H1 (cell line): ENCODE measurements around the gene KIF5A. TPM values are rescaled to one million over a fixed set of nuclear protein-coding genes. Genes with fewer than 3 reads are reported as not detected.

Source experiments
- CTCF ChIA-PET: fragments of 300-600 bp; sonication (Branson Sonifier 250); formaldehyde crosslinking; loops from one replicate; lab custom pipeline; 2021; ENCODE audit not compliant: partially characterized antibody; lab: Charles Lee
- POLR2A ChIA-PET: fragments of 300-600 bp; sonication (Branson Sonifier 250); formaldehyde crosslinking; loops from one replicate; lab custom pipeline; 2021; ENCODE audit warnings: inconsistent platforms; ENCODE audit not compliant: partially characterized antibody; lab: Charles Lee
- DNase-seq, 2 experiments: peaks; one replicate each; pipeline versions ENCODE4 v3.0.0 to v3.0.0-alpha.2; 2010 to 2022; ENCODE audit warnings: low spot score in 2 of 2, low read depth in 1 of 2, mixed read lengths in 1 of 2
- FAIRE-seq: peaks from 2 replicates; lab custom pipeline; 2011; peaks lifted over from hg19 to GRCh38; lab: Jason Lieb, UNC
- H2AFZ ChIP-seq: 2 replicates; pipeline ENCODE4 v1.8.1; 2012; ENCODE audit warnings: low read length, inconsistent platforms
- H2AK5ac ChIP-seq: 2 replicates; pipeline ENCODE4 v1.6.1; 2013; ENCODE audit warnings: low read depth, low read length
- H2BK120ac ChIP-seq: replicated peaks from 2 replicates; pipeline ENCODE3; 2013; ENCODE audit warnings: low read depth, low read length, inconsistent platforms
- H2BK12ac ChIP-seq: 2 replicates; pipeline ENCODE4 v1.6.1; 2013; ENCODE audit warnings: low read depth, low read length
- H2BK15ac ChIP-seq: 2 replicates; pipeline ENCODE4 v1.6.1; 2013; ENCODE audit warnings: low read length
- H2BK20ac ChIP-seq: 2 replicates; pipeline ENCODE4 v1.6.1; 2013; ENCODE audit warnings: low read length
- H2BK5ac ChIP-seq: 2 replicates; pipeline ENCODE4 v1.6.1; 2013; ENCODE audit warnings: low read depth, low read length
- H3K14ac ChIP-seq: 2 replicates; pipeline ENCODE4 v1.6.1; 2013; ENCODE audit warnings: inconsistent platforms; ENCODE audit not compliant: insufficient read length
- H3K18ac ChIP-seq: 2 replicates; pipeline ENCODE4 v1.6.1; 2013; ENCODE audit warnings: low read length; ENCODE audit errors: extremely low read depth
- H3K23ac ChIP-seq: 2 replicates; pipeline ENCODE4 v1.6.1; 2013; ENCODE audit warnings: inconsistent platforms; ENCODE audit not compliant: insufficient read length
- H3K23me2 ChIP-seq: 2 replicates; pipeline ENCODE4 v1.6.1; 2013; ENCODE audit warnings: low read depth, low read length
- H3K27ac ChIP-seq: 2 replicates; pipeline ENCODE4 v1.6.1; 2011; ENCODE audit warnings: low read depth, low read length, inconsistent platforms
- H3K27me3 ChIP-seq, 4 experiments: replicated peaks in 1 of 4; 1 replicate in 1 of 4; 2 replicates in 3 of 4; pipeline versions ENCODE4 v1.6.1 to v1.8.1; 2011 to 2013; ENCODE audit warnings: low read length in 3 of 4, mild to moderate bottlenecking in 3 of 4, inconsistent platforms in 2 of 4, mixed read lengths in 2 of 4, moderate library complexity in 1 of 4; ENCODE audit not compliant: control insufficient read depth in 3 of 4, insufficient read depth in 3 of 4; ENCODE audit errors: extremely low read depth in 1 of 4
- H3K36me3 ChIP-seq, 4 experiments: 2 replicates each; pipeline versions ENCODE4 v1.6.1 to v1.8.1; 2011 to 2013; ENCODE audit warnings: mild to moderate bottlenecking in 4 of 4, low read length in 3 of 4, moderate library complexity in 2 of 4, control low read depth in 1 of 4, inconsistent platforms in 1 of 4; ENCODE audit not compliant: insufficient read depth in 4 of 4, control insufficient read depth in 2 of 4
- H3K4ac ChIP-seq: replicated peaks from 2 replicates; pipeline ENCODE3; 2013; ENCODE audit warnings: low read length, low read depth, mixed read lengths, inconsistent platforms; ENCODE audit not compliant: insufficient read length
- H3K4me1 ChIP-seq, 4 experiments: replicated peaks in 1 of 4; 1 replicate in 1 of 4; 2 replicates in 3 of 4; pipeline versions ENCODE4 v1.6.1 to v1.8.1; 2011 to 2013; ENCODE audit warnings: low read length in 3 of 4, inconsistent platforms in 2 of 4, mixed read lengths in 1 of 4; ENCODE audit not compliant: insufficient read depth in 4 of 4, control insufficient read depth in 3 of 4
- H3K4me2 ChIP-seq, 2 experiments: 2 replicates each; pipeline versions ENCODE4 v1.6.1 to v1.8.1; 2011 to 2013; ENCODE audit warnings: low read depth in 2 of 2, low read length in 2 of 2, control low read depth in 1 of 2, inconsistent platforms in 1 of 2, mild to moderate bottlenecking in 1 of 2; ENCODE audit not compliant: insufficient read depth in 1 of 2
- H3K4me3 ChIP-seq, 4 experiments: fragments of 200-600, 300-600 bp in 1 of 4; sonication (generic), shearing (Covaris generic), sonication (Bioruptor Twin) in 1 of 4; 2 replicates each; pipeline versions ENCODE4 v1.5.1 to v1.8.1; 2011 to 2016; ENCODE audit warnings: low read length in 4 of 4, low read depth in 3 of 4, control low read depth in 2 of 4, inconsistent platforms in 2 of 4, mild to moderate bottlenecking in 2 of 4, mixed read lengths in 1 of 4, moderate library complexity in 1 of 4; ENCODE audit not compliant: insufficient read depth in 2 of 4; ENCODE audit errors: extremely low read depth in 1 of 4
- H3K56ac ChIP-seq: replicated peaks from 2 replicates; pipeline ENCODE3; 2013; ENCODE audit warnings: low read depth, mild to moderate bottlenecking, mixed read lengths, low read length, inconsistent platforms; ENCODE audit not compliant: insufficient read length
- H3K79me1 ChIP-seq: 2 replicates; pipeline ENCODE4 v1.6.1; 2013; ENCODE audit warnings: low read depth, low read length, control low read depth
- H3K79me2 ChIP-seq, 2 experiments: 2 replicates each; pipeline versions ENCODE4 v1.6.1 to v1.8.1; 2012 to 2013; ENCODE audit warnings: low read length in 2 of 2, mild to moderate bottlenecking in 2 of 2, inconsistent platforms in 1 of 2; ENCODE audit not compliant: insufficient read depth in 2 of 2, control insufficient read depth in 1 of 2
- H3K9ac ChIP-seq, 4 experiments: replicated peaks in 1 of 4; 1 replicate in 1 of 4; 2 replicates in 3 of 4; pipeline versions ENCODE4 v1.6.1 to v1.8.1; 2011 to 2013; ENCODE audit warnings: low read depth in 3 of 4, low read length in 3 of 4, control low read depth in 2 of 4, mild to moderate bottlenecking in 2 of 4, moderate library complexity in 2 of 4, inconsistent platforms in 1 of 4; ENCODE audit errors: extremely low read depth in 1 of 4
- H3K9me3 ChIP-seq, 2 experiments: 2 replicates each; pipeline versions ENCODE4 v1.6.1 to v1.8.1; 2012 to 2013; ENCODE audit warnings: mild to moderate bottlenecking in 2 of 2, moderate library complexity in 2 of 2, control low read depth in 1 of 2, inconsistent platforms in 1 of 2, low read depth in 1 of 2, low read length in 1 of 2, mixed read lengths in 1 of 2; ENCODE audit not compliant: insufficient read depth in 2 of 2
- H4K20me1 ChIP-seq, 2 experiments: replicated peaks in 1 of 2; 2 replicates each; pipeline versions ENCODE3 to v1.8.1; 2011 to 2013; ENCODE audit warnings: inconsistent platforms in 2 of 2, low read length in 2 of 2, mild to moderate bottlenecking in 1 of 2; ENCODE audit not compliant: insufficient read depth in 2 of 2, control insufficient read depth in 1 of 2
- H4K5ac ChIP-seq: 2 replicates; pipeline ENCODE4 v1.6.1; 2013; ENCODE audit warnings: low read length, low read depth, mixed read lengths, inconsistent platforms; ENCODE audit not compliant: insufficient read length
- H4K8ac ChIP-seq: 2 replicates; pipeline ENCODE4 v1.8.0; 2013; ENCODE audit warnings: mild to moderate bottlenecking, moderate library complexity, low read length, inconsistent platforms; ENCODE audit not compliant: insufficient read depth; ENCODE audit errors: extremely low read depth
- H4K91ac ChIP-seq: replicated peaks from 2 replicates; pipeline ENCODE3; 2013; ENCODE audit warnings: low read length, mixed read lengths, inconsistent platforms; ENCODE audit not compliant: insufficient read length
- GTF2F1 ChIP-seq: IDR thresholded peaks from 2 replicates; pipeline ENCODE4 v1.6.1; 2012; ENCODE audit warnings: low read depth, low read length, improper control_type of control experiment, borderline replicate concordance
- HDAC2 ChIP-seq, 2 experiments: fragments of 300-600 bp in 1 of 2; sonication (generic) in 1 of 2; IDR thresholded peaks; 2 replicates each; pipeline ENCODE4 v1.6.1; 2011 to 2012; ENCODE audit warnings: low read depth in 2 of 2, low read length in 2 of 2, mild to moderate bottlenecking in 2 of 2, moderate library complexity in 2 of 2, borderline replicate concordance in 1 of 2, inconsistent platforms in 1 of 2
- HDAC6 ChIP-seq: IDR thresholded peaks from one replicate; pipeline ENCODE4 v1.7.1; 2012; ENCODE audit warnings: low read depth, mild to moderate bottlenecking, inconsistent platforms, low read length, moderate library complexity
- JUN ChIP-seq: IDR thresholded peaks from 2 replicates; pipeline ENCODE4 v1.6.1; 2011; ENCODE audit warnings: low read depth, mild to moderate bottlenecking, improper control_type of control experiment, low read length
- MAFK ChIP-seq: IDR thresholded peaks from 2 replicates; pipeline ENCODE4 v1.6.1; 2012; ENCODE audit warnings: low read depth, mild to moderate bottlenecking, improper control_type of control experiment, low read length
- POLR2A ChIP-seq, 2 experiments: IDR thresholded peaks; 1 replicate in 1 of 2; 2 replicates in 1 of 2; pipeline ENCODE4 v1.6.1; 2011; ENCODE audit warnings: low read depth in 2 of 2, low read length in 2 of 2, mild to moderate bottlenecking in 2 of 2; ENCODE audit errors: control extremely low read depth in 1 of 2
- POU5F1 ChIP-seq: IDR thresholded peaks from 2 replicates; pipeline ENCODE4 v1.6.1; 2011; ENCODE audit warnings: low read depth, mild to moderate bottlenecking, low read length, moderate library complexity
- SIX5 ChIP-seq: IDR thresholded peaks from 2 replicates; pipeline ENCODE4 v1.6.1; 2011; ENCODE audit warnings: mild to moderate bottlenecking, low read depth, low read length
- SP2 ChIP-seq: IDR thresholded peaks from 2 replicates; pipeline ENCODE4 v1.6.1; 2012; ENCODE audit warnings: mild to moderate bottlenecking, low read length, inconsistent platforms
- TBP ChIP-seq: IDR thresholded peaks from 2 replicates; pipeline ENCODE4 v1.6.1; 2011; ENCODE audit warnings: low read depth, low read length, improper control_type of control experiment
- WGBS, 2 experiments: shearing (Covaris generic) in 1 of 2; methylation state at CpG; one replicate each; pipeline versions ENCODE4 v1.1.6 to v1.1.7; 2013 to 2015; ENCODE audit warnings: low lambda C conversion rate in 2 of 2, mixed read lengths in 2 of 2, inconsistent platforms in 1 of 2, low coverage in 1 of 2, missing lambda C conversion rate in 1 of 2; ENCODE audit not compliant: insufficient replicate concordance in 2 of 2, insufficient coverage in 1 of 2, insufficient read length in 1 of 2; ENCODE audit errors: extremely low coverage in 1 of 2, missing lambda C conversion rate in 1 of 2; 5-methylcytosine and 5-hydroxymethylcytosine counted together
- polyA plus RNA-seq, 7 experiments: library from polyadenylated mRNA; depleted of rRNA in 3 of 7; stranded (reverse) in 5 of 7; unstranded in 2 of 7; fragments of >200 nt in 5 of 7; fragments of 200-250 nt in 2 of 7; gene quantifications; 1 replicate in 5 of 7; 2 replicates in 1 of 7; 4 replicates in 1 of 7; pipeline versions ENCODE4 v1.2.1 to v1.2.3, GENCODE V29; 2011 to 2013; ENCODE audit warnings: missing spikeins in 2 of 7, mixed read lengths in 2 of 7
- total RNA-seq: library from RNA; stranded (reverse); fragmentation: NEBNext Ultra II Directional; extraction: Animal tissue kit (Norgen Biotek cat#: 25700); gene quantifications from 2 replicates; pipeline ENCODE4 v1.2.1, GENCODE V29; 2021

KIF5A gene
- total and polyA plus RNA-seq, 2 of the 8 experiments (the other 6 are each of a cell fraction or from before 2014, with no cell fraction given), result 10.7 to 21.9 TPM

GRCh38 chr12:57600395-57600794 is 50.6 kb downstream of the KIF5A start:
- H2BK15ac ChIP-seq, result no peak overlapping the region
- TF ChIP-seq MAFK (no peak), POLR2A (IDR thresholded peaks at IDR 0.05; ENCODE audit: control extremely low read depth in 1 of 2, low read depth in 2 of 2, low read length in 2 of 2) (no peak), HDAC2 (IDR thresholded peaks at IDR 0.05; ENCODE audit: borderline replicate concordance in 1 of 2, low read depth in 2 of 2, low read length in 2 of 2) (no peak), JUN (no peak), GTF2F1 (no peak), TBP (no peak), SP2 (no peak), POU5F1 (no peak), HDAC6 (no peak), SIX5 (no peak)
- peaks cover 0 to 4% (median 2%) of the 10 kb centered on the region in 4 experiments; a peak in 6 of 7 replicates for H3K4me1 ChIP-seq
- no peak overlapping the region for H4K91ac ChIP-seq
- no peak overlapping the region for H4K8ac ChIP-seq
- H2BK120ac ChIP-seq, result no peak overlapping the region
- ChIA-PET CTCF (interaction anchor here (1.2 to 4.2 kb wide), 7 partner anchors 8 to 34 kb away, joined by 3 to 24 read pairs (median 7); partner anchors contain the start of gene B4GALNT1), POLR2A (interaction anchor here (0.8 to 2.3 kb wide), 6 partner anchors 8 to 19 kb away, joined by 3 to 8 read pairs (median 4); partner anchors contain the start of genes ARHGEF25 and PIP4K2C)
- H3K36me3 ChIP-seq, result peaks cover 2 to 27% (median 16%) of the 10 kb centered on the region in 4 experiments; a peak in 6 of 8 replicates
- no peak overlapping the region for H3K4ac ChIP-seq
- H3K23me2 ChIP-seq, result peaks cover 11% of the 10 kb centered on the region
- no peak overlapping the region for H3K9ac ChIP-seq
- no peak overlapping the region for H4K5ac ChIP-seq
- no peak overlapping the region for H3K4me2 ChIP-seq
- no peak overlapping the region for H3K56ac ChIP-seq
- H3K4me3 ChIP-seq, result no peak overlapping the region
- no peaks in the 10 kb centered on the region; the same call in 1 of the 2 replicates for H3K79me1 ChIP-seq
- no peak overlapping the region for H2BK20ac ChIP-seq
- peaks cover 0 to 2% of the 10 kb centered on the region in 2 experiments for H4K20me1 ChIP-seq
- DNase-seq, result no peak
- H2AFZ ChIP-seq, result no peak overlapping the region
- no peaks in the 10 kb centered on the region for H3K9me3 ChIP-seq
- H3K79me2 ChIP-seq, result peaks cover 0 to 4% of the 10 kb centered on the region in 2 experiments; a peak in 1 of 4 replicates
- no peak overlapping the region for H3K23ac ChIP-seq
- WGBS, 2 experiments, result 86% methylated on average over 2 of the region's 2 CpGs; no CpG with 5 or more reads in 1 of the 2 experiments
- H2BK12ac ChIP-seq, result no peak overlapping the region
- H3K14ac ChIP-seq, result no peak overlapping the region
- no peak overlapping the region for H2AK5ac ChIP-seq
- no peak for FAIRE-seq
- H3K27me3 ChIP-seq, result no peaks in the 10 kb centered on the region
- H2BK5ac ChIP-seq, result no peak overlapping the region
- H3K27ac ChIP-seq, result no peak overlapping the region
- H3K18ac ChIP-seq, result no peak overlapping the region
